ENCODE results near the gene PPP2R2D.
A peak's percentile ranks its signal among the peaks of the same experiment; 100 is the strongest.
"Not testable (repeated sequence)": the region's sequence is repeated elsewhere in the genome, so short reads cannot be mapped to it uniquely, and the experiment has no call there.

The PPP2R2D gene

GRCh38 chr10:131949041-131949862, 48.4 kb downstream of the PPP2R2D start:
- DNase-seq (ENCODE audit: low read depth) = no peak

DNA sequence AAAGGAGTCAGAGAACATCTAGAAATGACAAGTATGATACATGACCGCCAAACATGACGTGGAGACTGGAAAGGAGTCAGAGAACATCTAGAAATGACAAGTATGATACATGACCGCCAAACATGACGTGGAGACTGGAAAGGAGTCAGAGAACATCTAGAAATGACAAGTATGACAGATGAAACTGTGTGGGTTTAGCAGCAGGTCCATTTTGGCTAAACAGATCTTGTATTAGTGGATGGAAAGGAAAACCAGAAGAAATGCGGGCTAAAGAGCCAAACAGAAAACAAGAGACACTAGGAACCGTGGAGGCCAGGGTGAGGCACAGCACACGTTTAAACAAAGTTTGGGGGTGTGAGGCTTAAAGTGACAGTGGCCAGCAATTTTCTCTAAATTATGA, 49.1 kb downstream of the PPP2R2D start:
- not testable (repeated sequence) for DNase-seq (ENCODE audit: low read depth)

DNA sequence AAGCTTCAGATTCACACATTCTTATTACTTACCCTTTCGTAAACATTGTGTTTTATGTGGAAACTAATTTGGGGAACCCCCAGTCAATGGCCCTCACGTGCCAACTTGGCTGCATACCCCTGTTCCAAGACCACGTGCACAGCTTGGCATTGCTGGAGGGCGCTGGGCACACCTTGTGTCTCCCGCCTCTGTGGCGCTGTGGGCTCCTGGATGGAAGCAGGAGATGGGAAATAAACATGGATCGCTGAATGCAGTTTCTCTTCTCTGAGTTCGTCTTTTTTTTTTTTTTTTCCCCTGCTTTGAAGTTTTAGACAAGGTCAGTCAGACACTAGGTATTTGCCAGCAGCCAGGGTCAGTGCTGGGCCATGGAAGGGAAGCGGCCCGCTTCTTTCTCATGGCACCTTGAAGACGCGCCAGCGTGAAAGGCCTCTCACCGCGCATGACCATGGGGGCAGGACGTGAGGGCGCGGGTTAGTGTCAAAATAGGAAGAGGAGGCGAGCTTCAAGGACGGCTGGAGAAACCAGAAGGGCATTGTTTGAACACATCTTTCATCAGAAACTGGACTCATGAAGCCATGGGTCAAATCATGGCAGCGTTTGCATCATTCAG, 53.7 kb downstream of the PPP2R2D start:
- no peak for DNase-seq (ENCODE audit: low read depth)

- no peak for DNase-seq (ENCODE audit: low read depth)
These were observed 55.0 kb downstream of the PPP2R2D start for GRCh38 chr10:131955591-131956340.

- no peak for DNase-seq (ENCODE audit: low read depth)
These were observed 59.0 kb downstream of the PPP2R2D start for GRCh38 chr10:131959841-131960240.

- no peak for DNase-seq (ENCODE audit: low read depth)
These were observed 59.8 kb downstream of the PPP2R2D start for GRCh38 chr10:131960631-131961046.

GRCh38 chr10:131961047-131961776, 60.4 kb downstream of the PPP2R2D start:
- DNase-seq (ENCODE audit: low read depth) = no peak

DNA sequence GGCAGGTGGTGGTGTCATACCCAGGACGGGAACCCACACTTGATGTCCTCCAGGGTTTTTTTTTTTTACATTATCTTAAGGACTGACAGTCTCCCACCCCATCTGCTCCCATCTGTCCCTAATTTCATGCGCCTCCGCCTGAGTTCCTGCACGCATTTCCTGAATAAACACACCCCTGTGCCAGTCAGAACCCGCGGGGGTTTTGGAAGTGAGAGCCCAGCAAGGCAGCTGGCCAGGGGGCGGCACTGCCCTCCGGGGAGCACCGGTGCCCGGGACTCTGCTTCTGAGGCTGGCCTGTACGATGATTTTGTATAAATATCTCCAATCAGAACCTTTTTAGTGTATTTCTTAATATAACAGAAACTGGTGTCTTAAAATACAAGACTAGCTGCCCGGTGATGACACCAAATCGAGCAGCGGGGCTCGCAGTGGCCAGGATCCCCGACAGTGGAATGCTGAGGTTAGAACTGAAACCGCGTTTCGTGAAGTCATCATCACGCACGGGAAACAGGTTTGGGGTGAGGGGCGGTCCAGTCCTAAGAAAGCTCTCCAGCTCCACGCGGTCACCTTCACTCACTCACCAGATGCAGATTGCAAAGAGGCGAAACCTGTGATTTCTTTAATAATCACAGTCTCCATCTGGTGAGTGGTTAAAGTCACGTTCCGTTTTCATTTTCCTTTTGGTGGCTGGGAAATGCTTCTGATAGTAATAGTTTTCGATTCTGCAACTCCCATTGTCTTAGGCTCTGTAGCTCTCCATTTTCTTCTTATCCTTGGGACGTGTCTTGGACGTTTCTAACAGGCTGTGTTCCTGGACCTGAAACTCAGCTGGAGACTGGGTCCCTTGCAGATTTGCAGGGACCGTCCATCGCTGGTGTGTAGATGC, 61.2 kb downstream of the PPP2R2D start:
- peak; percentile 59 for DNase-seq (ENCODE audit: low read depth)

DNA sequence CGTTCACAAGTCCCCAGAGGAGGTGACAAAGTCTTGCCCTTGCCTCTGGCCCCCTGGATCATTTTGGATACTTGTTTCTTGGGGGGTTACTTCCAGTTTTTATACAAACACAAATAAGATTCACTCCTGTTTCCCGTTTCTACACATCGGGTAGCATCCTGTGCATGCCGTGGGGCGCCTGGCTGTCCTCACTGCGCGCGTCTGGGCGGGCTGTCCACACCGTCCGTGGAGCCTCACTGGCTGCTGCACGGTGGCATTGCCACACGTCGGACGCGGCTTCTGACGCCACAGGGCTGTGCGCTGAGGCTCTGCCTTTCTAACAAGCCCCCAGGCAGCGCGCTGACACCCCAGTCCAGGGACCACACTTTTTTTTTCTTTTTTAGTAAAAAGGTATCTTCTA, 62.5 kb downstream of the PPP2R2D start:
- no peak for DNase-seq (ENCODE audit: low read depth)

GRCh38 chr10:131963811-131964210, 63.0 kb downstream of the PPP2R2D start:
- DNase-seq (ENCODE audit: low read depth) = no peak

DNA sequence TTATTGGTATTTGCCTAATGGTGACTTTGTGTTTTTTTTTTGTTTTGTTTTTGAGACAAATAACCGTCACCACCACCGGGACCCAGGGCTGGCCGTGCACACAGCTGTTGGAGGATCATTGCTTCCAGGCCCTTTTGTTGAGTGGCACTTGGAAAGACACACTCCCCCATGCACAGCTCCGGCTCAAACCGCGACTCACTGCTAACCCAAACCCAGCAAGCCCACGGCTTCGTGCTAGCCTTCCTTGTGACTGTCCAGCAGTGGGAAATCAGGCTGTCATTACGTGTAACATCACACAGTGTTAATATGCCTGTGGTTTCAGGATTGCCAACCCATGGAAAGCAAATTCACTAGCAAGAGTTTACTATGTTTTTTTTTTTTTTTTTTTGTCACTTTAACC, 63.5 kb downstream of the PPP2R2D start:
- DNase-seq (ENCODE audit: low read depth) = no peak

- DNase-seq (ENCODE audit: low read depth) = no peak
These were observed 68.1 kb downstream of the PPP2R2D start for GRCh38 chr10:131968949-131969348.

- no peak for DNase-seq (ENCODE audit: low read depth)
These were observed 70.1 kb downstream of the PPP2R2D start for GRCh38 chr10:131970946-131971345.

- no peak for DNase-seq (ENCODE audit: low read depth)
These were observed 70.8 kb downstream of the PPP2R2D start for GRCh38 chr10:131971591-131971990.

DNA sequence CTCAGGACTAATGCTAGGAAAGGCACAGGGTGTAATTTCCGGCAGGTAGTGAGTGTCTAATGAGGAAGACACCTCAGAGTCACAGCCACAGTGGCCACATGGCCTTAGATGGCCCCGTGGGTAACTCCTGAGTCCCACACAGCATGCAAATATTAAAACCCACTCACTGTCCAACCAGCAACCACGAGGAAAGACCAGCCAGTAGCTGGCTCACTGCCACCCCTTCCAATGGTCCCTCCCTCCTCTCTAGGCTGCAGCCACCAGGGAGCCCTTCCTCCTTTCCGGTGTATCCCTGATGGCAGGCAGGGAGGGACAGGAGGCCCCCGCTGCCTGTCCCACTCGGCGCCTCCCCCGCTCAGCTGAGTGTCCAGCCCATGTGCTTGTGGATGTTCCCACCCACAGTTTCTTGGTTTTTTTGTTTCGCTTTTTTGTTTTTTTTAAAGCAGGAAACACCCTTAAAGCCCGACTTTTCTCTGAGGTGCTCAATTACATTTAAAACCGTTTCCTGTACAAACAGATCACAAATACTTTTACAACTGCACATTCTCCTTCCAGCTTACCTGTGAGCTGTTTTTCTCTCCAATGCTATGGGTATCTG, 71.8 kb downstream of the PPP2R2D start:
- peak; percentile 51 for DNase-seq (ENCODE audit: low read depth)

- no peak for DNase-seq (ENCODE audit: low read depth)
These were observed 72.5 kb downstream of the PPP2R2D start for GRCh38 chr10:131973160-131973951.

DNA sequence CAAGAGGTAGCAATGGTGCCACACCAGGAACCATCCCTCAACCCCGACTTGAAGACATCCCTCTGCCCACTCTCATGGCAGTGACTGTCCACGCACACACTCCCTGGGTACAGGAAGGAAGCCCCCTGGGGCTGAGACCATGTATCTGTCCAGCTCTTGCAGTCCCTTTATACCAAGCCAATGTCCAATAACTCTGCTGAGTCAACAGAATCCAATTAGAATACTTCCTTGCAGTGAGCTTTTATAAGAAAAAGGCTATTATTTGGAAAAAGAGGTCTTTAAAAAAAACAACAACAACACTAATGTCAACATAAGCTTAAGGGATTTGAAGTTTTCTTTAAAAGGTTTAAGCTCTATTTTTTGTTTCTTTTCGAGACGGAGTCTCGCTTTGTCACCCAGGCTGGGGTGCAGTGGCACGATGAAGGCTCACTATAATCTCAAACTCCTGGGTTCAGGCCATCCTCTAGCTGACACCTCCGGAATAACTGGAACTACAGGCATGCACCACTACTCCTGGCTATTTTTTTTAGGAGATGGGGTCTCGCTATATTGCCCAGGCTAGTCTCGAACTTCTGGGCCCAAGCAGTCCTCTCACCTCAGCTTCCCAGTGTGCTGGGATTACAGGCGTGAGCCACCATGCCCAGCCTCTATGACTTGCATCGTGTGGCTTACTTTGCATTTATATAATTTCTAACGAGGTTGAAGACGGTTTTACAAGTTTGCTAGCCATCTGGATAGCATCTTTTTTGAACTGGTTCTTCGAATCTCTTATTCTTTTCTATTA, 73.4 kb downstream of the PPP2R2D start:
- DNase-seq (ENCODE audit: low read depth) = no peak

- no peak for DNase-seq (ENCODE audit: low read depth)
These were observed 74.2 kb downstream of the PPP2R2D start for GRCh38 chr10:131975003-131975402.

DNA sequence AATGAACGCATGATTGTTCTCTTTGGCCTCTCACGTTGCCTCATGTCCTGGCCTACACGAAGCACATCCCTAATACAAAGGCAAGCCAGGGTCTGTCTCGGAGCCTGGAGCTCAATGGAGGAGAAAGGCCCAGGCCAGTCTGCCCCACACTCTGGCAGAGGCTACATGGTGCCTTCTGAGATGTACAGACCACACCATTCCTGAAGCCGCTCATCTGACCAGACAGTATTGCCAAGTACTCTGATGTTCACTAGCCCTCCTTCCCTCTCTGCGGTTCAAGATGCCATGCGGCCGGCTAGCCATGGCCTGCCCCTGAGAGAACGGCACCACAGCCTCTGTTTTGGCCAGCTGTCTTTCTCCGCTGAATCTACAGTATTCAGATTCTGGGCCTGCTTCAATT, 75.0 kb downstream of the PPP2R2D start:
- no peak for DNase-seq (ENCODE audit: low read depth)
